Thoracic aorta (tissue), 2 donors: ENCODE measurements around the gene DNAJC30. TPM values are rescaled to one million over a fixed set of nuclear protein-coding genes. Genes with fewer than 3 reads are reported as not detected.

Source experiments
- ATAC-seq: fragments of 150-250 bp; one replicate; pipeline ENCODE4 v1.8.0; 2017; ENCODE audit warnings: low read depth; ENCODE audit not compliant: insufficient number of reproducible peaks, low FRiP score
- DNase-seq: peaks from one replicate; pipeline ENCODE4 v3.0.0-alpha.2; 2020; ENCODE audit warnings: low spot score
- H3K27ac ChIP-seq, 2 donors: fragments of 200-600 bp; sonication (generic); 1 replicate in 1 of 2; 2 replicates in 1 of 2; pipeline ENCODE4 v1.5.1; 2016; ENCODE audit warnings: mild to moderate bottlenecking in 2 of 2, moderate library complexity in 2 of 2
- H3K27me3 ChIP-seq: fragments of 200-600 bp; sonication (generic); replicated peaks from 2 replicates; pipeline ENCODE4 v1.6.0; 2016; ENCODE audit warnings: mild to moderate bottlenecking; ENCODE audit not compliant: insufficient read depth
- H3K36me3 ChIP-seq: fragments of 200-600 bp; sonication (generic); one replicate; pipeline ENCODE4 v1.5.1; 2016
- H3K4me1 ChIP-seq, 2 donors: fragments of 200-600 bp; sonication (generic); 1 replicate in 1 of 2; 2 replicates in 1 of 2; pipeline versions ENCODE4 v1.5.1 to v1.6.0; 2016; ENCODE audit warnings: low read depth in 2 of 2, mild to moderate bottlenecking in 1 of 2; ENCODE audit not compliant: control insufficient read depth in 1 of 2
- H3K4me3 ChIP-seq: fragments of 200-600 bp; sonication (generic); 2 replicates; pipeline ENCODE4 v1.5.1; 2016; ENCODE audit warnings: mild to moderate bottlenecking
- H3K9me3 ChIP-seq: fragments of 200-600 bp; sonication (generic); 2 replicates; pipeline ENCODE4 v1.5.1; 2016
- CTCF ChIP-seq: fragments of 200-600 bp; sonication (generic); IDR thresholded peaks from one replicate; pipeline ENCODE4 v1.5.1; 2019; ENCODE audit warnings: antibody characterized with exemption
- total RNA-seq, 2 donors: library from RNA; depleted of rRNA; stranded (reverse); fragments of >200 nt; gene quantifications; one replicate each; pipeline versions ENCODE4 v1.1.0 to v1.2.3, GENCODE V29; 2016

Gene DNAJC30
- total RNA-seq, 2 donors from 2014 or later: 3.9 to 7.8 TPM

DNA sequence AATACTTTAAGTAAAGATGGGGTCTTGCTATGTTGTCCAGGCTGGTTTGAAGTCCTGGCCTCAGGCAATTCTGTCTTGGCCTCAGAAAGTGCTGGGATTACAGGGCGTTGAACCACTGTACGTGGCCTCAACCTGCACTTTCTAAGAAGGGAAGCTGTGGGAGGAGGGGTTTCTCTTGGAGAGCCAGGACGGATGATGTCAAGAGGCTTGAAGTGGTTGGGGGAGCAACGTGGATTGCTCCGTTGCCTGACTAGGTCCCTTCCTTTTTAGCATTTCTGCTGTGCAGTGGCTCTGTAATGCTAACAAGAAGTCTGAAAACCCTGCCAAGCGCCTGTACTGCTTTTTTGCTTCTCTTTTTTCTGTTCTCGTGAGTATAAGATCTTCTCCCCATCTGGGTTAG, 7.4 kb upstream of the DNAJC30 start:
- DNase-seq (no peak), ATAC-seq (no peak)
- no peaks in the 10 kb centered on the region for H3K4me1 ChIP-seq

DNA sequence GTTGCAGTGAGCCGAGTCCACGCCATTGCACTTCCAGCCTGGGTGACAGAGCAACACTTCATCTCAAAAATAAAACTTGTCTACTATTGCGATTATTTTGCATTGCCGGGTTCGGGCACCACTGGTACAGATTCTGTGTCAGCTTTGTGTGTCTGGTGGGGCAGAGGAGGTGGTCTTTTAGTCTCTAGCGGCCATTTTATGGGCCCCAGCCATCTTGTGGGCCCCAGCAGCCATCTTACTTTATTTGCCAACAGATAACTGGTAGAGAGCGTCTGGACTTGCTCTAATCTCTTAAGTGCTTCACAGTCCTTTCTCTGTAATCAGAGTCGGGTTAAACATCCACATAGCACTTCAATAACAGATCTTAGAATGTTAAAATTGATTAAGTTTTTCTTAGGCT, 5.0 kb upstream of the DNAJC30 start:
- DNase-seq (no peak), ATAC-seq (no peak)
- Histone ChIP-seq H3K4me3 (no peak overlapping the region), H3K9me3 (no peaks in the 10 kb centered on the region), H3K27me3 (no peaks in the 10 kb centered on the region), H3K4me1 (peaks cover 0 to 6% of the 10 kb centered on the region in 2 donors), H3K27ac (no peak overlapping the region), H3K36me3 (peaks cover 26% of the 10 kb centered on the region)
- no peak for TF ChIP-seq CTCF

More for the DNA sequence above, 7.4 kb upstream of the DNAJC30 start:
- Histone ChIP-seq H3K27ac (no peak overlapping the region), H3K9me3 (no peaks in the 10 kb centered on the region), H3K27me3 (no peaks in the 10 kb centered on the region), H3K4me3 (no peak overlapping the region), H3K36me3 (peaks cover 45% of the 10 kb centered on the region)
- TF ChIP-seq CTCF: no peak

DNA sequence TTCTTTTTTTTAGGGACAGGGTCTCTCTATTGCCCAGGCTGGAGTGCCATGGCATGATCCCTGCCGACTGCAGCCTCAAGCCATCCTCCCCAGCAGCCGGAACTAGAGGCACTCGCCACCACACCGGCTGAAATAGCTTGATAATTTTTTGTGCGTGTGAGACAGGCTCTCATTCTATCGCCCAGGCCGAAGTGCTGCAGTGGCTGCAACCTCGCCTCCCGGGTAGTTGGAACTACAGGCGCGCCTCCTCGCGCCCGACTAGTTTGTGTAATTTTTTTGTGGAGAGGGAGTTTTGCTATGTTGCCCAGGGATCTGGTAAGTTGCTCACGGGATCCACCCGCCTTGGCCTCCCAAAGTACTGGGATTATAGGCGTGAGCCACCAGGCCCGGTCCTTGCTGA, 2.1 kb upstream of the DNAJC30 start:
- Histone ChIP-seq H3K9me3 (no peaks in the 10 kb centered on the region), H3K27ac (no peak overlapping the region), H3K36me3 (peaks cover 9% of the 10 kb centered on the region), H3K4me1 (peaks cover 15 to 29% of the 10 kb centered on the region in 2 donors), H3K27me3 (no peaks in the 10 kb centered on the region), H3K4me3 (no peak overlapping the region)
- no peak for TF ChIP-seq CTCF
- ATAC-seq: no peak
- no peak for DNase-seq

GRCh38 chr7:73683788-73684693, 788 bp upstream of the DNAJC30 start:
- Histone ChIP-seq H3K27me3 (no peaks in the 10 kb centered on the region), H3K4me3 (peak overlapping the region; percentile 97), H3K27ac (peak overlapping the region; percentile 73 to 87), H3K4me1 (peaks cover 15 to 32% of the 10 kb centered on the region in 2 donors), H3K9me3 (no peaks in the 10 kb centered on the region), H3K36me3 (peaks cover 6% of the 10 kb centered on the region)
- no peak for ATAC-seq
- no peak for DNase-seq
- TF ChIP-seq CTCF: no peak

- H3K4me3 ChIP-seq: peak overlapping the region; percentile 97
- H3K4me1 ChIP-seq: peaks cover 15 to 32% of the 10 kb centered on the region in 2 donors
- H3K9me3 ChIP-seq: no peaks in the 10 kb centered on the region
- DNase-seq: no peak
- H3K27ac ChIP-seq: peak overlapping the region; percentile 73 to 87
- ATAC-seq: no peak
- H3K27me3 ChIP-seq: no peaks in the 10 kb centered on the region
- TF ChIP-seq CTCF: no peak
- peaks cover 9% of the 10 kb centered on the region for H3K36me3 ChIP-seq
These were observed 553 bp downstream of the DNAJC30 start for GRCh38 chr7:73682745-73683055.
